Keratinocyte (primary cell): ENCODE measurements around the gene STARD4. TPM values are rescaled to one million over a fixed set of nuclear protein-coding genes. Genes with fewer than 3 reads are reported as not detected.

Experiments used
- DNase-seq: peaks from one replicate; pipeline ENCODE4 v3.0.0-alpha.2; 2011; ENCODE audit warnings: low read depth, missing footprints, low spot score
- FAIRE-seq: peaks from 2 replicates; lab custom pipeline; 2011; peaks lifted over from hg19 to GRCh38; lab: Jason Lieb, UNC
- H2AFZ ChIP-seq: 2 replicates; pipeline ENCODE4 v1.6.0; 2012; ENCODE audit warnings: low read length, control low read depth, inconsistent platforms; ENCODE audit not compliant: control insufficient read depth
- H3K27ac ChIP-seq: 2 replicates; pipeline ENCODE4 v1.5.1; 2011; ENCODE audit warnings: low read length; ENCODE audit not compliant: control insufficient read depth, insufficient read depth
- H3K27me3 ChIP-seq: 3 replicates; pipeline ENCODE4 v1.6.0; 2011; ENCODE audit warnings: low read length; ENCODE audit not compliant: control insufficient read depth, insufficient read depth; ENCODE audit errors: extremely low read depth
- H3K36me3 ChIP-seq, 2 experiments: 2 replicates in 1 of 2; 3 replicates in 1 of 2; pipeline ENCODE4 v1.5.1; 2011; ENCODE audit warnings: low read length in 2 of 2, mild to moderate bottlenecking in 1 of 2; ENCODE audit not compliant: control insufficient read depth in 2 of 2, insufficient read depth in 2 of 2; ENCODE audit errors: extremely low read depth in 1 of 2
- H3K4me1 ChIP-seq: 3 replicates; pipeline ENCODE4 v1.5.1; 2011; ENCODE audit warnings: low read length; ENCODE audit not compliant: control insufficient read depth, insufficient read depth; ENCODE audit errors: extremely low read depth
- H3K4me2 ChIP-seq: 3 replicates; pipeline ENCODE4 v1.6.0; 2011; ENCODE audit warnings: low read depth, low read length; ENCODE audit not compliant: control insufficient read depth, insufficient read depth; ENCODE audit errors: extremely low read depth
- H3K4me3 ChIP-seq, 3 experiments: fragments of 200-600 bp in 1 of 3; sonication (generic) in 1 of 3; 2 replicates in 2 of 3; 3 replicates in 1 of 3; pipeline ENCODE4 v1.5.1; 2011 to 2016; ENCODE audit warnings: low read length in 3 of 3, mild to moderate bottlenecking in 3 of 3, control low read depth in 2 of 3, inconsistent platforms in 1 of 3, low read depth in 1 of 3, mixed read lengths in 1 of 3, mixed run types in 1 of 3, moderate library complexity in 1 of 3; ENCODE audit not compliant: control insufficient read depth in 2 of 3, insufficient read depth in 2 of 3; ENCODE audit errors: extremely low read depth in 1 of 3
- H3K79me2 ChIP-seq: 2 replicates; pipeline ENCODE4 v1.6.0; 2012; ENCODE audit warnings: low read length; ENCODE audit not compliant: control insufficient read depth, insufficient read depth
- H3K9ac ChIP-seq: 3 replicates; pipeline ENCODE4 v1.6.0; 2011; ENCODE audit warnings: low read length; ENCODE audit not compliant: control insufficient read depth, insufficient read depth; ENCODE audit errors: extremely low read depth
- H3K9me1 ChIP-seq: 3 replicates; pipeline ENCODE4 v1.6.0; 2011; ENCODE audit warnings: low read length; ENCODE audit not compliant: control insufficient read depth, insufficient read depth; ENCODE audit errors: extremely low read depth
- H3K9me3 ChIP-seq: 2 replicates; pipeline ENCODE4 v1.5.1; 2012; ENCODE audit warnings: low read depth, low read length; ENCODE audit not compliant: control insufficient read depth
- H4K20me1 ChIP-seq: 3 replicates; pipeline ENCODE4 v1.6.0; 2011; ENCODE audit warnings: low read length; ENCODE audit not compliant: control insufficient read depth, insufficient read depth; ENCODE audit errors: extremely low read depth
- EZH2 ChIP-seq: IDR thresholded peaks from one replicate; pipeline ENCODE4 v1.6.1; 2012; ENCODE audit warnings: inconsistent platforms, mild to moderate bottlenecking, low read length, moderate library complexity
- dilution Hi-C: fragments of 300-500 bp; cut with MboI; formaldehyde crosslinking; loops from one replicate; pipeline ENCODE4 v1.7.0; 2020; ENCODE audit warnings: low sequenced_read_pairs; ENCODE audit not compliant: extremely low pct_ligation_motif_present
- polyA plus RNA-seq, 5 experiments: library from polyadenylated mRNA; depleted of rRNA in 3 of 5; stranded (reverse) in 3 of 5; stranded (forward) in 1 of 5; unstranded in 1 of 5; fragments of >200 nt; gene quantifications; 1 replicate in 1 of 5; 2 replicates in 3 of 5; 3 replicates in 1 of 5; pipeline versions ENCODE4 v1.2.1 to v1.2.3, GENCODE V29; 2011 to 2012; ENCODE audit warnings: missing spikeins in 2 of 5, low read depth in 1 of 5, low replicate concordance in 1 of 5
- TF ChIP-seq, protein P1 (sequence below), 3 experiments: IDR thresholded peaks in 1 of 3; conservative IDR thresholded peaks in 1 of 3; optimal IDR thresholded peaks in 1 of 3; 2 replicates in 2 of 3; 3 replicates in 1 of 3; pipeline versions ENCODE3 to v1.5.1; 2011; ENCODE audit warnings: low read length in 3 of 3, mild to moderate bottlenecking in 3 of 3, moderate library complexity in 2 of 3, control low read depth in 1 of 3, inconsistent platforms in 1 of 3; ENCODE audit not compliant: insufficient read depth in 2 of 3; ENCODE audit errors: extremely low read depth in 1 of 3

STARD4 gene
- polyA plus RNA-seq, 1 donor (not counting 4 experiments of a cell fraction or from before 2014, with no cell fraction given) = 86.4 TPM

DNA sequence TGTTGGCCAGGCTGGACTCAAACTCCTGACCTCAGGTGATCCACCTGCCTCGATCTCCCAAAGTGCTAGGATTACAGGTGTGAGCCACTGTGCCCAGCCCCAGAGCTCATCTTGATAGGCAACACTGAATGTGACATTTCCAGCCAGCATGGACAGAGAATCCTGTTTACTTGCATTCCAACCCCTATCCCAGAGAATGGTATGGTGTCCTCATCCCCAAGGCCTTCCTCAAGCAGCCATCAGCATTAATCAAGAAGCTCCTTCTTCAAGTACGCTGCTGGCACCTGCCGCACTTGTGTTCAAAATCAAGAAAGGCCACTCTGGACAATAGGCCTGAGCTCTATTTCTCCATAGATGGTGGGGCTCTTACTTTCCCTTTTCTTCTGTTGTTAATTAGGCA lies 40.2 kb downstream of the STARD4 start:
- Histone ChIP-seq H3K4me3 (no peak overlapping the region), H3K27me3 (no peaks in the 10 kb centered on the region), H4K20me1 (no peaks in the 10 kb centered on the region), H2AFZ (no peak overlapping the region), H3K4me2 (no peak overlapping the region), H3K9ac (no peak overlapping the region), H3K9me3 (no peaks in the 10 kb centered on the region), H3K27ac (no peak overlapping the region), H3K4me1 (peaks cover 6% of the 10 kb centered on the region), H3K9me1 (no peaks in the 10 kb centered on the region), H3K36me3 (no peaks in the 10 kb centered on the region), H3K79me2 (no peaks in the 10 kb centered on the region)
- DNase-seq = no peak
- dilution Hi-C loops = no loop called here
- FAIRE-seq = no peak
- TF ChIP-seq, protein P1, sequence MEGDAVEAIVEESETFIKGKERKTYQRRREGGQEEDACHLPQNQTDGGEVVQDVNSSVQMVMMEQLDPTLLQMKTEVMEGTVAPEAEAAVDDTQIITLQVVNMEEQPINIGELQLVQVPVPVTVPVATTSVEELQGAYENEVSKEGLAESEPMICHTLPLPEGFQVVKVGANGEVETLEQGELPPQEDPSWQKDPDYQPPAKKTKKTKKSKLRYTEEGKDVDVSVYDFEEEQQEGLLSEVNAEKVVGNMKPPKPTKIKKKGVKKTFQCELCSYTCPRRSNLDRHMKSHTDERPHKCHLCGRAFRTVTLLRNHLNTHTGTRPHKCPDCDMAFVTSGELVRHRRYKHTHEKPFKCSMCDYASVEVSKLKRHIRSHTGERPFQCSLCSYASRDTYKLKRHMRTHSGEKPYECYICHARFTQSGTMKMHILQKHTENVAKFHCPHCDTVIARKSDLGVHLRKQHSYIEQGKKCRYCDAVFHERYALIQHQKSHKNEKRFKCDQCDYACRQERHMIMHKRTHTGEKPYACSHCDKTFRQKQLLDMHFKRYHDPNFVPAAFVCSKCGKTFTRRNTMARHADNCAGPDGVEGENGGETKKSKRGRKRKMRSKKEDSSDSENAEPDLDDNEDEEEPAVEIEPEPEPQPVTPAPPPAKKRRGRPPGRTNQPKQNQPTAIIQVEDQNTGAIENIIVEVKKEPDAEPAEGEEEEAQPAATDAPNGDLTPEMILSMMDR (optimal IDR thresholded peaks at IDR 0.05 in 1 of 3, IDR thresholded peaks at IDR 0.05 in 1 of 3, conservative IDR thresholded peaks at IDR 0.05 in 1 of 3; ENCODE audit: extremely low read depth in 1 of 3, insufficient read depth in 2 of 3, low read length in 3 of 3) = no peak
- no peak for TF ChIP-seq EZH2

DNA sequence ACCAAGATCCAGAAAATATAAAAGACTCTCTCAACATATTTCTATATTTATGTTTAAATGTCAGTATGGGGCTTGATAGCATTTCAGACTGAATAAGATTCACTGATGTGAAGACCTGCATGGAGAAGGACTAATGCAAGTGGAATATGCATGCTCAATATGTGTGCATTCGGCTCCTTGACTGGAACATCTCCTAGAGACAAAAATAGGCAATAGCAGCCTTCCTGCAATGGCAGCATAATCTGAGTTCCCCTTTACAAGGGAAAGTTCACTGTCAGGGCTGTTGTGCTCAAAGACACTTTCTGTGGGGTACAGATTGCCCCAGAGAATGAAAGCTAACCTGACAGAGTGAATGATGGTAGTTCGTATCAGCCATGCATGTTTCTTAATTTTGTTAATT lies 42.4 kb downstream of the STARD4 start:
- dilution Hi-C loops = no loop called here
- no peaks in the 10 kb centered on the region for H4K20me1 ChIP-seq
- DNase-seq = no peak
- no peak overlapping the region for H3K4me2 ChIP-seq
- H3K27ac ChIP-seq = no peak overlapping the region
- H3K79me2 ChIP-seq = no peaks in the 10 kb centered on the region
- H3K36me3 ChIP-seq = no peaks in the 10 kb centered on the region
- no peak overlapping the region for H2AFZ ChIP-seq
- no peaks in the 10 kb centered on the region for H3K27me3 ChIP-seq
- H3K4me3 ChIP-seq = no peak overlapping the region
- peak; percentile 69 for FAIRE-seq
- H3K4me1 ChIP-seq = peaks cover 6% of the 10 kb centered on the region
- H3K9me3 ChIP-seq = no peaks in the 10 kb centered on the region
- TF ChIP-seq, protein P1 (optimal IDR thresholded peaks at IDR 0.05 in 1 of 3, IDR thresholded peaks at IDR 0.05 in 1 of 3, conservative IDR thresholded peaks at IDR 0.05 in 1 of 3; ENCODE audit: extremely low read depth in 1 of 3, insufficient read depth in 2 of 3, low read length in 3 of 3) = no peak
- TF ChIP-seq EZH2 = no peak
- no peaks in the 10 kb centered on the region for H3K9me1 ChIP-seq
- H3K9ac ChIP-seq = no peak overlapping the region
